Measurements from ENCODE around the gene EXOC6B. TPM values are rescaled to one million over a fixed set of nuclear protein-coding genes. Genes with fewer than 3 reads are reported as not detected.

The EXOC6B gene
- polyA plus RNA-seq, 3 donors, result 3.2 to 8.2 (median 8.0) TPM

GRCh38 chr2:72293620-72294019, 532.2 kb downstream of the EXOC6B start:
- no peak overlapping the region for H3K27ac ChIP-seq (ENCODE audit: low read depth, low read length)
- WGBS, 3 donors, result 65 to 83% (median 68%) methylated on average over 1 of the region's 1 CpG

GRCh38 chr2:72292433-72292832, 533.4 kb downstream of the EXOC6B start:
- 91 to 96% (median 95%) methylated on average over 1 of the region's 1 CpG for WGBS, 3 donors

GRCh38 chr2:72291059-72291458, 534.8 kb downstream of the EXOC6B start:
- WGBS, 3 donors, result 41 to 60% (median 57%) methylated on average over 4 of the region's 4 CpGs
- H3K27ac ChIP-seq (ENCODE audit: low read depth, low read length), result no peak overlapping the region

More at GRCh38 chr2:72292433-72292832, 533.4 kb downstream of the EXOC6B start:
- H3K27ac ChIP-seq (ENCODE audit: low read depth, low read length), result no peak overlapping the region

GRCh38 chr2:72289736-72290135, 536.1 kb downstream of the EXOC6B start:
- WGBS, 3 donors, result 84 to 95% (median 89%) methylated on average over 3 of the region's 3 CpGs
- H3K27ac ChIP-seq (ENCODE audit: low read depth, low read length), result no peak overlapping the region

- H3K27ac ChIP-seq (ENCODE audit: low read depth, low read length), result no peak overlapping the region
- 94 to 97% (median 96%) methylated on average over 2 of the region's 2 CpGs for WGBS, 3 donors
Observed at GRCh38 chr2:72289283-72289682, 536.5 kb downstream of the EXOC6B start.

GRCh38 chr2:72278046-72278445, 547.8 kb downstream of the EXOC6B start:
- H3K27ac ChIP-seq (ENCODE audit: low read depth, low read length), result no peak overlapping the region

GRCh38 chr2:72276876-72277275, 549.0 kb downstream of the EXOC6B start:
- WGBS, 3 donors, result 55 to 82% (median 75%) methylated on average over 1 of the region's 1 CpG
- H3K27ac ChIP-seq (ENCODE audit: low read depth, low read length), result no peak overlapping the region

- 80 to 92% (median 88%) methylated on average over 1 of the region's 1 CpG for WGBS, 3 donors
- no peak overlapping the region for H3K27ac ChIP-seq (ENCODE audit: low read depth, low read length)
Observed at GRCh38 chr2:72276356-72276755, 549.5 kb downstream of the EXOC6B start.

- no peak overlapping the region for H3K27ac ChIP-seq (ENCODE audit: low read depth, low read length)
- WGBS, 3 donors, result 88 to 93% (median 91%) methylated on average over 2 of the region's 2 CpGs
Observed at GRCh38 chr2:72275084-72275483, 550.7 kb downstream of the EXOC6B start.

- 45 to 55% (median 49%) methylated on average over 4 of the region's 4 CpGs for WGBS, 3 donors
- H3K27ac ChIP-seq (ENCODE audit: low read depth, low read length), result no peak overlapping the region
Observed at GRCh38 chr2:72274380-72274797, 551.4 kb downstream of the EXOC6B start.

- no peak overlapping the region for H3K27ac ChIP-seq (ENCODE audit: low read depth, low read length)
- 25 to 48% (median 34%) methylated on average over 1 of the region's 1 CpG for WGBS, 3 donors
Observed at GRCh38 chr2:72273384-72273783, 552.4 kb downstream of the EXOC6B start.

GRCh38 chr2:72271766-72272641, 553.8 kb downstream of the EXOC6B start:
- H3K27ac ChIP-seq (ENCODE audit: low read depth, low read length), result no peak overlapping the region
- WGBS, 3 donors, result 42 to 47% (median 47%) methylated on average over 5 of the region's 5 CpGs

- H3K27ac ChIP-seq (ENCODE audit: low read depth, low read length), result no peak overlapping the region
- WGBS, 3 donors, result 58 to 73% (median 62%) methylated on average over 1 of the region's 1 CpG
Observed at GRCh38 chr2:72271276-72271614, 554.6 kb downstream of the EXOC6B start.

GRCh38 chr2:72270556-72271275, 555.1 kb downstream of the EXOC6B start:
- no peak overlapping the region for H3K27ac ChIP-seq (ENCODE audit: low read depth, low read length)
- WGBS, 3 donors, result 61 to 86% (median 86%) methylated on average over 1 of the region's 1 CpG

GRCh38 chr2:72263776-72264060, 562.1 kb downstream of the EXOC6B start:
- no peak overlapping the region for H3K27ac ChIP-seq (ENCODE audit: low read depth, low read length)

GRCh38 chr2:72263043-72263775, 562.6 kb downstream of the EXOC6B start:
- WGBS, 3 donors, result 85 to 90% (median 88%) methylated on average over 4 of the region's 4 CpGs
- no peak overlapping the region for H3K27ac ChIP-seq (ENCODE audit: low read depth, low read length)

- 58 to 79% (median 74%) methylated on average over 2 of the region's 2 CpGs for WGBS, 3 donors
- no peak overlapping the region for H3K27ac ChIP-seq (ENCODE audit: low read depth, low read length)
Observed at GRCh38 chr2:72261076-72261475, 564.8 kb downstream of the EXOC6B start.

- no peak overlapping the region for H3K27ac ChIP-seq (ENCODE audit: low read depth, low read length)
- 95 to 100% (median 97%) methylated on average over 1 of the region's 1 CpG for WGBS, 3 donors
Observed at GRCh38 chr2:72255540-72255939, 570.3 kb downstream of the EXOC6B start.

GRCh38 chr2:72254831-72255451, 570.9 kb downstream of the EXOC6B start:
- H3K27ac ChIP-seq (ENCODE audit: low read depth, low read length), result no peak overlapping the region
- 55 to 91% (median 64%) methylated on average over 1 of the region's 1 CpG for WGBS, 3 donors

Data from adipose tissue (tissue), 3 donors.